ENCODE results near the gene CLDN4.
"Not testable (repeated sequence)": the region's sequence is repeated elsewhere in the genome, so short reads cannot be mapped to it uniquely, and the experiment has no call there.

The CLDN4 gene, protein sequence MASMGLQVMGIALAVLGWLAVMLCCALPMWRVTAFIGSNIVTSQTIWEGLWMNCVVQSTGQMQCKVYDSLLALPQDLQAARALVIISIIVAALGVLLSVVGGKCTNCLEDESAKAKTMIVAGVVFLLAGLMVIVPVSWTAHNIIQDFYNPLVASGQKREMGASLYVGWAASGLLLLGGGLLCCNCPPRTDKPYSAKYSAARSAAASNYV

DNA sequence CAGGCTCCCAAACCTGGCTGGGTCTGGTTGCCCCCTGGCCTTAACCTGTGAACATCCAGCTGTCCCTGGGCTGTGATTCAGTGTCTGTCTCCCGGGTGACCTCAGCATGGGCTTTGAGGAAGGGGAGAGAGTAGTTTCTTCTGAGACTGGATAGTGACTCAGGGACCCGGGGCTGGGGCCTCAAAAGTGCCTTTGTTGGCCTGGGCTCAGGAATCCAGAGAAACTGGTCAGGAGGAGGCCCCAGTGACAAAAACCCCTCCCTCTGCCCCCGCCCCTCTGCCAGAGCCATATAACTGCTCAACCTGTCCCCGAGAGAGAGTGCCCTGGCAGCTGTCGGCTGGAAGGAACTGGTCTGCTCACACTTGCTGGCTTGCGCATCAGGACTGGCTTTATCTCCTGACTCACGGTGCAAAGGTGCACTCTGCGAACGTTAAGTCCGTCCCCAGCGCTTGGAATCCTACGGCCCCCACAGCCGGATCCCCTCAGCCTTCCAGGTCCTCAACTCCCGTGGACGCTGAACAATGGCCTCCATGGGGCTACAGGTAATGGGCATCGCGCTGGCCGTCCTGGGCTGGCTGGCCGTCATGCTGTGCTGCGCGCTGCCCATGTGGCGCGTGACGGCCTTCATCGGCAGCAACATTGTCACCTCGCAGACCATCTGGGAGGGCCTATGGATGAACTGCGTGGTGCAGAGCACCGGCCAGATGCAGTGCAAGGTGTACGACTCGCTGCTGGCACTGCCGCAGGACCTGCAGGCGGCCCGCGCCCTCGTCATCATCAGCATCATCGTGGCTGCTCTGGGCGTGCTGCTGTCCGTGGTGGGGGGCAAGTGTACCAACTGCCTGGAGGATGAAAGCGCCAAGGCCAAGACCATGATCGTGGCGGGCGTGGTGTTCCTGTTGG, at the start of gene CLDN4:
Gene CLDN4, plus strand, starts transcription at position 316 of the 903 bp plus-strand sequence. Its CDS starts 206 bp downstream, at position 522.
- DNase-seq = peak; percentile 71

DNA sequence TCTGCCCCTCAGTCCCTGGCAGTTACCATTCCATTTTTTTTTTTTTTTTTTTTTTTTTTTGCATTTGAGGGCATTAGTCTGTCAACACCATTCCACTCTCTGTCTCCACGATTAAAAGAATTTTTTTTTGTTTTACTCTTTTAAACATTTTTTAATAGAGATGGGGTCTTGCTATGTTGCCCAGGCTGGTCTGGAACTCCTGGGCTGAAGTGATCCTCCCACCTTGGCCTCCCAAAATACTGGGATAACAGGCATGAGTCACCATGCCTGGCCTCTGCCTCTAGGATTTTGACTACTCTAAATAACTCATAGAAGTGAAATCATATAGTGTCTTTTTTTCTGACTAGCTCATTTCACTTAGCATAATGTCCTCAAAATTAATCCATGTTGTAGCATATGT, 44.2 kb upstream of the CLDN4 start:
- no peak for DNase-seq

DNA sequence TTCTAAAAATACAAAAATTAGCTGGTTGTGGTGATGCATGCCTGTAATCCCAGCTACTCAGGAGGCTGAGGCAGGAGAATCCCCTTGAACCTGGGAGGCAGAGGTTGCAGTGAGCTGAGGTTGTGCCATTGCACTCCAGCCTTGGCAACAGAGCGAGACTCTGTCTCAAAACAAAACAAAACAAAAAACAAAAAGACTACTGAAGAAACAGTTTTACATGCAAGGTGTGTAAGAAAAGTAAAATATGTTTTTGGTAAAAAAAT, 43.1 kb upstream of the CLDN4 start:
- DNase-seq = not testable (repeated sequence)

DNA sequence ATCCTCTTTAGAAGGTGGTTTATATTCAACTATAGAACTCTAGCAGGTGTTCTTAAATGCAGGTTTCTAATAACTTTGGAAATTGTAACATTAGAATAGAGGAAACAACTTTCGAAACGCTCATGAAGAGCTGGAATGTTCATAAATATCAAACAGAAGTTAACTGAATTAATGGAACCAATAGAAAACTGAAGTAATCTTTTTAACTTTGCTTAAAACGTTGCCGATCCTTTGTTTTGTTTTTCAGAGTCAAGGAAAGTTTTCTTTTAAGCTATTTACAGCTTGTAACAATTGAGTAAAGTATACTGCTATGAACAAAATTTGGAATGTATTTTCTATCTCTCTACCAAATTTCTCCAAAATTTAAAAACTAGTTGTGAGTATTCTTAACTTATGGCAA, 41.7 kb upstream of the CLDN4 start:
- DNase-seq = no peak

DNA sequence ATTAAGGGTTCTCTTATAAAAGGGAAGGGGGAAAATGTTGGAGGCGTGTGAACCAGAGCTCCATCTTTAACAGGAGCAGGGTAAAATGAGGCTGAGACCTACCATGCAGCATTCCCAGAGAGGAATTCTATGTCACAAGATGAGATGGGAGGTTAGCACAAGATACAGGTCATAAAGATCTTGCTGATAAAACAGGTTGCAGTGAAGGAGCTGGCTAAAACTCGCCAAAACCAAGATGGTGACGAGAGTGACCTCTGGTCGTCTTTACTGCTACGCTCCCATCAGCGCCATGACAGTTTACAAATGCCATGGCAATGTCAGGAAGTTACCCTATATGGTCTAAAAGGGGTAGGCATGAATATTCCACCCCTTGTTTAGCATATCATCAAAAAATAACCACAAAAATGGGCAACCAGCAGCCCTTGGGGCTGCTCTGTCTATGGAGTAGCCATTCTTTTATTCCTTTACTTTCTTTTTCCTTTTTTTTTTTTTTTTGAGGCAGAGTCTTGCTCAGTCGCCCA, 39.6 kb upstream of the CLDN4 start:
- DNase-seq = not testable (repeated sequence)

DNA sequence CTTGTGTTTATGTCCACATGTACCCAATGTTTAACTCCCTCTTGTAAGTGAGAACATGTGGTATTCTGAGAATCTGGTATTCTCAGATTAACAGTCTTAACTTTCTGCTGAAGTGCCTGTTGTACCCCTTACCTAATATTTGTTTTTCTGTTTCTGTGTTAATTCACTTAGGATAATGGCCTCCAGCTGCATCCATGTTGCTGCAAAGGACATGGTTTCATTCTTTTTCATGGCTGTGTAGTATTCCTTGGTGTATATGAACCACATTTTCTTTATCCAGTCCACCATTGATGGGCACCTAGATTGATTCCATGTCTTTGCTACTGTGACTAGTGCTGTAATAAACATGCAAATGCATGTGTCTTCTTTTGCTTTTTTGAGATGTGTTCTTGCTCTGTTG, 35.6 kb upstream of the CLDN4 start:
- DNase-seq = not testable (repeated sequence)

DNA sequence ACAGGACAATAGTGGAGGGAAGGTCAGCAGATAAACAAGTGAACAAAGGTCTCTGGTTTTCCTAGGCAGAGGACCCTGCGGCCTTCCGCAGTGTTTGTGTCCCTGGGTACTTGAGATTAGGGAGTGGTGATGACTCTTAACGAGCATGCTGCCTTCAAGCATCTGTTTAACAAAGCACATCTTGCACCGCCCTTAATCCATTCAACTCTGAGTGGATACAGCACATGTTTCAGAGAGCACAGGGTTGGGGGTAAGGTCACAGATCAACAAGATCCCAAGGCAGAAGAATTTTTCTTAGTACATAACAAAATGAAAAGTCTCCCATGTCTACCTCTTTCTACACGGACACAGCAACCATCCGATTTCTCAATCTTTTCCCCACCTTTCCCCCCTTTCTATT, 34.1 kb upstream of the CLDN4 start:
- not testable (repeated sequence) for DNase-seq

DNA sequence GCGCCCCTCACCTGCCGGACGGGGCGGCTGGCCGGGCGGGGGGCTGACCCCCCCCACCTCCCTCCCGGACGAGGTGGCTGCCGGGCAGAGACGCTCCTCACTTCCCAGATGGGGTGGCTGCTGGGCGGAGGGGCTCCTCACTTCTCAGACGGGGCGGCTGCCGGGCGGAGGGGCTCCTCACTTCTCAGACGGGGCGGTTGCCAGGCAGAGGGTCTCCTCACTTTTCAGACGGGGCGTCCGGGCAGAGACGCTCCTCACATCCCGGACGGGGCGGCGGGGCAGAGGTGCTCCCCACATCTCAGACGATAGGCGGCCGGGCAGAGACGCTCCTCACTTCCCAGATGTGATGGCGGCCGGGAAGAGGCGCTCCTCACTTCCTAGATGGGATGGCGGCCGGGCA, 33.6 kb upstream of the CLDN4 start:
- DNase-seq = not testable (repeated sequence)

DNA sequence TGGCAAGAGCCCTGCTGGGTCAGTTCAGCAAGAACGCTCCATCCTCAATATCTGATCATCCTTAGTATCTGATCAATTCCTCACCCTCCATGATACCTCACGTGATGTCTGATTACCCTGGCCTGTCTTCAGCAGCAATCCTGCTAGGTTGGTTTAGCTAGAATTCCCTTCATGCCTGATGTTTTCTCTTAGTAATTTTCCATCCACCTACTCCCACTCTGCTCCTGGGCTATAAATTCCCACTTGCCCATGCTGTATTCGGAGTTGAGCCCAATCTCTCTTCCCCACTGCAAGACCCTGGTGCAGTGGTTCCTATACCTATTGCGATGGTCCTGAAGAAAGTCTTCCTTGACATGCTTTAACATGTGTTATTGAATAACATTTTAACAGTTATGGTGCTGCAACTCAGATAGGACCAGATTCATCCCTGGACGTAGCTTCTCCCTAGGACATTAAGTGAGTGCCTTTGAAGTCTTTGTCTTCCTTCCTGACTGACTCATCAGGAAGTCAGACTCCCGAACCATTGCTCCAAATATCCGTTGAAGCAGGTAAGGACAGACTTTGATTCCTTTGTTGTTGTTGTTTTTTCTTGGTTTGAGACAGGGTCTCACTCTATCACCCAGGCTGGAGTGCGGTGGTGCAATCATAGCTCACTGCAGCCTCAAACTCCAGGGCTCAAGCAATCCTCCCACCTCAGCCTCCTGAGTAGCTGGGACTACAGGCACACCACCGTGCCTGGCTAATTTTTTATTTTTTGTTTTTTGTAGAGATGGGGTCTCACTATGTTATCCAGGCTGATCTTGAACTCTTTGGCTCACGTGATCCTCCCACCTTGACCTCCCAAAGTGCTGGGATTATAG, 31.3 kb upstream of the CLDN4 start:
- DNase-seq = no peak

DNA sequence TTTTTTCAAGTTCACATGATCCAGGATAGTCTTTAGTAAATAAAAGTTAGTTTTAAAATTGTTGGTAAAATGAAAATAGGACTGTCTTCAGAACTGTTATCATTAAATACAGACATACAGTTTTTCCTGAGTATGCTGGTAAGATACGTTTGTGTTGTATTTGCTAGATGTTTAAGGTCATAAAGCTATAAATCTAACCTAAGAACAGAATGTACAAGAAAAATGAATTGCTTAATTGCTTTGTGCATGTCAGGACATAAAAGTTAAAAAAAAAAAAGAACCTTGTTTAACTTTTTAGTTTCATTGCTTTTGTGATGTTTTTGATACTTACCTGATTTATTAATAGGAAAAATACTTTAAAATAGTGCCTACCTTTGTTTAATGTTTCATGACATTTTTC, 29.2 kb upstream of the CLDN4 start:
- no peak for DNase-seq

DNA sequence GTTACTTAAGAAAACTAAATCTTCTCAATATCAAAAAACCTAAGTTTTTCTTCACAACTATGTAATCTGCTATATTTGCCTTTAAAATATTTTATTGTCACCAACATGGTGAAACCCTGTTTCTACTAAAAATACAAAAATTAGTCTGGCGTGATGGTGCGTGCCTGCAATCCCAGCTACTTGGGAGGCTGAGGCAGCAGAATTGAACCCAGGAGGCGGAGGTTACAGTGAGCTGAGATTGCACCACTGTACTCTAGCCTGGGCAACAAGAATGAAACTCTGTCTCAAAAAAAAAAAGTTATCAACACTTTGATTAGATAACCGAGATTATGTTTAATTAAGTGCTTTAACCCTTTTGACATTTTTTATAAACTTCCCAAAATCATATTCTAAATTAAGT, 28.3 kb upstream of the CLDN4 start:
- no peak for DNase-seq

DNA sequence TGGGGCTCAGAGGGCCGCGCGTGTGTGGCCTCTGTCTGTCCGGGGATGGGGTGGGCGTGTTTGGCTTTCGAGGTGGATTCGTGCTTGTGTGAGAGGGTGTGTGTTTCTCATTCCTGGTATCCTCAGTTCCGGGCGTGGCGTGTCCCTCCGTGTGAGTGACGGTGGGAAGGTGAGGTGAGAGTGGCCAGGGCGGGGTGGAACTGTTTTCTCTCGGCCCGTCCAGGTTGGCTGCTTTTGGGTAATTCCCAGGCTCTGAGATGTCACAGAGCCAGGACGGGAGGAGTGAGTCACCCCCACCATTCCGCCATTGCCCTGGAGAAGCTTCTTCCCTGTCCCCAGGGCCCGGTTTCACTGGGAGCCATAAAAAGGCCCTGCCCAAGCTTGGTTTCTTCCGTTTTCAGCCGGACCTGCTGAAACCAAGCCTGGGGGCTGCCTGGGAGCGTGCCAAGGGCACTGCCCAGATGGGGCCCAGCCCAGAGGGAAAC, 21.3 kb upstream of the CLDN4 start:
- DNase-seq = no peak

DNA sequence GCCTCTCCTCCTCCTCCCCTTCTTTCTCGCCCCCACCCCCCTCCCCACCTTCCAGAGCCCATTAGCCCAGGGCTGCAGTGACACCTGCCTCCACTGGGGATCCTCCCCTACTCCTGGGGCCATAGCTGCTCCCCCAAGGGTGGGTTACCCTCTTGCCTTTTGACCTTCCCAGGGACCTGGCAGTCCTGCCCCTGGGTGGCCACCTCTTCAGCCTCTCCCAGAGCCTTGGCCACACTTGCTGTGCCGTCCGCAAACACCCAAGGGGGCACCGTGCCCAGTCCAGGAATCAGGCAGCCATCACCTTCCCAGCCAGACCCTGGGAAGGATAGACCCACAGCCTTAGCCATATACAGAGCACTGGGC, 19.8 kb upstream of the CLDN4 start:
- DNase-seq = no peak

DNA sequence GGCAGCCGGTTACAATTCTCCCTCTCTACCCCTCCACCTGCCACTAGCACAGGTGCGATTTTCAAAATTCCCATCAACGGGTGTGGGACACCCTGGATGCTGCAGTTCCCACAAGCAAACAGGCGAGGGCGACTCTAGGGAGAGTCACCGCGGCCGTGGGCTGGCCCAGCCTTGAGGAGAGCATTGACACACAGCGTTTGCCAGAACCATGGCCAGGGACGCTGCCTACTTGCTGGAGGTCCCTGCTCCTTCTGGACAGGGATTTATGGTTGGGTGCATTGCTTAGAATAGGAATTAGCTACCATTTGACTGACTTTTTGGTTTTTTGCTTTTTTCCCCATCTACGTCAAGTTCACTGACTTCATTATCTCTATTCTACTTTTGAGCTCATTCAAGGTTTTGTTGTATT, 19.0 kb upstream of the CLDN4 start:
- peak; percentile 19 for DNase-seq

DNA sequence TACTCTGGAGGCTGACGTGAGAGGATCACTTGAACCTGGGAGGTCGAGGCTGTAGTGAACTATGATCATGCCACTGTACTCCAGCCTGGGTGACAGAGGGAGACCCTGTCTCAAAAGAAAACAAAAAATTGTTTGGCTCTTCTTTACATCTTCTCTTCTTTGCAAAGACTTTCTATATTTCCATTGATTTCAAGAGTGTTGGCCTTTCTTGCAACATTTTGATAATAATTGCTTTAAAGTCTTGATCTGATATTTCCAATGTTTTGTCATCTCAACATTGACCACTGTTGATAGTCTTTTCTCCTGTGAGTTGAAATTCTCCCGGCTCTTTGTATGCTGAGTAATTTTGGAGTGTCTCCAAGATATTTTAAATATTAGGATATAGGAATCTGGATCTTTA, 17.8 kb upstream of the CLDN4 start:
- no peak for DNase-seq

DNA sequence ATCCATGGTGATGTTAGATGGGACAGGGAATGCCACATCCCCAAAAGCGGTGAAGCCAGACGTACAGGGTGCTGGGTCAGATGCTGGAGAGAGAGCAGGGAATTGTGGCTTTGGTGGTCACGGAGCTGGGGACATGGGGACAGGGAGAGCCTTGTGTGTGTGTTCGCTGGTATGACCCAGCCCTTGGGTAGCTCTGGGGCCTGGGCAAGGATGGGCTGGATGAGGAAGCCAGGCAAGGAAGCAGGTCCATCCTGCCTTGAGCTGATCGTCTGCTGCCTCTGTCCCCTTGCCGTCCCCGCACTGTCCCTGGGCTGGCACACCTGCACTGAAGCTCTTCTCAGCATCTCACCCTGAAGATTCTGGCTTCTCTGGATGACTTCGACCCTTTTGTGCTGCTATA, 15.4 kb upstream of the CLDN4 start:
- no peak for DNase-seq

DNA sequence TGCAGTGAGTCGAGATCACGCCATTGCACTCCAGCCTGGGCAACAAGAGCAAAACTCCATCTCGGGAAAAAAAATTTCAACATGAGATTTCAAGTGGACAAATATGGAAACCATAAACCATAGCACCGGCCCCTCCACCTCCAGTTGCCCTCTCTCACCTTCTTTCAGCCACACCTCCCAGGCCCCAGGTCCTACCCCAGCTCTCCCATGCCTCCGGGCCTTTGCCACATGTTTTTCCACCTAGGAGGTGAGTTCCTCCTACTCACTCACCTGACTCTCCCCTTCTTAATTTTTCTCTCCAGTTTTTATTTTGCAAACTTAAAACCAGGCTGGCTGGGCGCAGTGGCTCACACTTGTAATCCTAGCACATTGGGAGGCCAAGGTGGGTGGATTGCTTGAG, 13.7 kb upstream of the CLDN4 start:
- no peak for DNase-seq

DNA sequence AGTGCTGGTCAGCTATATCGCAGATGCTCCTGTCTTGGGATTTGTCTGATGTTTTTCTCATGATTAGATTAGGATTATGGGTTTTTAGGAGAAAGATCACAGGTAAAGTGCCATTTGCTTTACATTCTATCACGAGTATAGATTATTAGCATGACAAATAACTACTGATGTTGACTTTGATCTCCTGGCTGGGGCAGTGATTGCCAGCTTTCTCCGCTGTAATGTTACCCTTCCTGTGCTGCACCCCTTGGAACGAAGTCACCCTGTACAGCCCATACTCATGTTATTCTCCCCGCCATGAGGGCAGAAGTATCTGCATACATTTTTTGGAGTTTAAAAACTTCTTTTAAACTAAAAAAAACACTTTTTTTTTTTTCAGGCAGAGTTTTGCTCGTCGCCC, 10.8 kb upstream of the CLDN4 start:
- no peak for DNase-seq

DNA sequence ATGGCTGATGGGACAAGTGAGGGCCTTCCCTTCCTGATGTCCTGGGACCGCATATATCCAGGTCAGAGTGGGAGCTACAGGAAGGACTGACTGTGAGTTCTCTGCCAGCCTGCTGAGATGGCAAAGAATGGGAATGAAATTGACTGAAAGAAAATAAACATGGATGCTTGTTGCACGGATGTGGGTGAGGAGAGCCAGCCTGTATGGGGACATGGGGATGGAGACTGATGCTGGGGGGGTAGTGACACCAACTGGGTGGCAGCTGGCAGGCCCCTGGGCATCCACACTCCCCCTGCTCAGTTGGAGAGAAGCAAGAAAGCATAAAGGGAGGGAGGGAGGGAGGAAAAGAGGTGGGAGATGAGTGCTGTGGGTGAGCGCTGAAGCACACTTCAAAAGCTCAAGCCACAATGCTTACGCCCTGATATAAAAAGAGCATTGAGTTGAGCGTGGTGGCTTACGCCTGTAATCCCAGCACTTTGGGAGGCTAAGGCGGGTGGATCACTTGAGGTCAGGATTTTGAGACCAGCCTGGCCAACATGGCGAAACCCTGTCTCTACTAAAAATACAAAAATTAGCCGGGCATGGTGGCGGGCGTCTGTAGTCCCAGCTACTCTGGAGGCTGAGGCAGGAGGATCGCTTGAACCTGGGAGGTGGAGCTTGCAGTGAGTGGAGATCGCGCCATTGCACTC, 9.1 kb upstream of the CLDN4 start:
- not testable (repeated sequence) for DNase-seq

DNA sequence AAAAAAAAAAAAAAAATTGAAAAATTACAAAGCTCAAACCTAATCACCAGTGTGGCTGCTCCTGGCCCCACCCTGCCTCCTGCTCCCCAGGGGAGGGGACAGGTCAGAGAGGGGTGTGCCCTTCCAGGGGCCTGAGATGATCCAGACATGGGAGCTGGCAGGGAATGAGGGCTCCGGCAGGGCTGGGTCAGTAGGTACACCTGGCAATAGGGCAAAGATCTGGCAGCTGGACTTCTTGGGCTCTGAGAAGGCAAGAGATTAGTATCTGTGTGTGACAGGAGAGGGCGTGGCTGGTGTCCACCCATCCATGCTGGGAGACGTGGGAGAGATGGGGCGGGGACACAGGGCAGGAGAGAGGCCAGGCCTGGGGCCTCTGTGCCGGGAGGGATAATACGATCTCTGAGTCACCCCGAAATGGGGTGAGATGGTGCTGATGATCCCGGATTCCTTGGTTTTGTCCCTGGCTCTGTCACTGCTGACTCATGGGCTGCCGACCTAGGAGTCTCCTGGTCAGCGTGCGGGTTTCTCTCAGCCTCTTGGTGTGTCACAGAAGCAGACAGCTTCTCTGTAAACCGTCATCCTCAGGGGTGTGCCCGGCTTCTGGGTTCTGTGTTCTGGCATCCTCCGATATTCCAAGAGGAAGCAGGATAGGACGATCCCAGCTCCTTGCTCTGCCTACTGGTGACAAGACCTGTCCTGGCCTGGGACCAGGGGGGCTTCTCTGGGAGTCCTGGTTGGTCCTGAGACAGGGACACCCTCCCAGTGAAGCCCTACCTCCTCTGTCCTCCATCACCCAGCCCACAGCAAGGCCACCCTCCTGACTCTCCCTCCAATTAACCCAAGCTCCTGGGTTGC, 8.2 kb upstream of the CLDN4 start:
- DNase-seq = peak; percentile 54

DNA sequence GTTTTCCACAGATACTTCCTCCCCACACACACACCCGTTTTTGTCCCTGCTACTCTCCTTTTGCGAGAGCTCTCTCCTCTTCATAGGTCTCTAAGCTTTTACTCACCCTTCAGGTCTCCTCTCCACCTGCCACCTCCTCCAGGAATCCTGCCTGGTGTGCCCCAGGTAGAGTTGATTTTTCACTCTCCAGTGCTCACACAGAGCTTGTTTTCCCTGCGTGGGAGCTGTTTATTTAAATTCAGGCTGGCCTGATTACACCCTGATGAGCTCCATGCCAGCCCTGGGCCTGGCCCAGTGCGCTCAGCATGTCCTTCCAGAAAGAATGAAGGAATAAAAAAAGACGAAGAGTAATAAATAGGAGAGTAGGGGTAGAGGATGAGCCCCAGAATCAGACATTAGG, 7.5 kb upstream of the CLDN4 start:
- DNase-seq = no peak

Measured in NCI-H187 treated with DMSO at 0.1 percent for 48 hours (cell line).